NCI-H82 (cell line): ENCODE data around the gene CCDC122.

Experiments used
- DNase-seq: peaks from one replicate; lab custom pipeline; 2025; lab: John Stamatoyannopoulos, UW

Gene CCDC122

GRCh38 chr13:43878892-43879754 is at the start of gene CCDC122:
Gene CCDC122 (minus strand): TSS chr13:43879740. CDS start chr13:43869376, 10,364 bp downstream.
- DNase-seq, result peak; percentile 82

- no peak for DNase-seq
These were observed 45.2 kb upstream of the CCDC122 start for GRCh38 chr13:43924549-43925245.

GRCh38 chr13:43920965-43921674 is 41.6 kb upstream of the CCDC122 start:
- no peak for DNase-seq

GRCh38 chr13:43918636-43919035 is 39.1 kb upstream of the CCDC122 start:
- DNase-seq, result no peak

GRCh38 chr13:43916828-43917227 is 37.3 kb upstream of the CCDC122 start:
- no peak for DNase-seq

- DNase-seq, result no peak
These were observed 35.9 kb upstream of the CCDC122 start for GRCh38 chr13:43915451-43915850.

GRCh38 chr13:43911871-43912270 is 32.3 kb upstream of the CCDC122 start:
- DNase-seq, result no peak

GRCh38 chr13:43911278-43911677 is 31.7 kb upstream of the CCDC122 start:
- no peak for DNase-seq

- no peak for DNase-seq
These were observed 31.3 kb upstream of the CCDC122 start for GRCh38 chr13:43910856-43911255.

GRCh38 chr13:43908156-43909126 is 28.9 kb upstream of the CCDC122 start:
- DNase-seq, result peak; percentile 60

- peak; percentile 87 for DNase-seq
These were observed 26.0 kb upstream of the CCDC122 start for GRCh38 chr13:43905435-43906031.

- DNase-seq, result no peak
These were observed 16.4 kb upstream of the CCDC122 start for GRCh38 chr13:43895940-43896339.

- DNase-seq, result peak; percentile 20
These were observed 14.9 kb upstream of the CCDC122 start for GRCh38 chr13:43894438-43894837.

- peak; percentile 52 for DNase-seq
These were observed 4.7 kb upstream of the CCDC122 start for GRCh38 chr13:43884222-43884621.

- no peak for DNase-seq
These were observed 4.1 kb upstream of the CCDC122 start for GRCh38 chr13:43883631-43884030.

- DNase-seq, result no peak
These were observed 2.0 kb upstream of the CCDC122 start for GRCh38 chr13:43881580-43881979.

GRCh38 chr13:43880926-43881325 is 1.4 kb upstream of the CCDC122 start:
- peak; percentile 20 for DNase-seq

GRCh38 chr13:43880214-43880855 is 795 bp upstream of the CCDC122 start:
- DNase-seq, result no peak

- no peak for DNase-seq
These were observed 228 bp upstream of the CCDC122 start, which contains the start of gene LACC1 for GRCh38 chr13:43879755-43880181. Gene LACC1 (plus strand): TSS chr13:43879904. CDS start chr13:43880986, 1,082 bp downstream.

GRCh38 chr13:43877766-43878165 is 1.8 kb downstream of the CCDC122 start:
- DNase-seq, result no peak
